HEK293T (cell line): ENCODE measurements around the gene CDH12.
"Not testable (repeated sequence)": the region's sequence is repeated elsewhere in the genome, so short reads cannot be mapped to it uniquely, and the experiment has no call there.

Experiments
- CTCF ChIA-PET: fragments of 350-600 bp; formaldehyde crosslinking; extraction: SDS; loops from one replicate; lab custom pipeline; 2021; ENCODE audit warnings: antibody characterized with exemption, inconsistent platforms; lab: Yijun Ruan, JAX
- POLR2A ChIA-PET: fragments of 350-600 bp; formaldehyde crosslinking; extraction: SDS; loops from one replicate; lab custom pipeline; 2020; ENCODE audit warnings: antibody characterized with exemption, inconsistent platforms; lab: Yijun Ruan, JAX
- DNase-seq: peaks from one replicate; pipeline ENCODE4 v3.0.0; 2012; ENCODE audit warnings: mixed read lengths; ENCODE audit errors: extremely low spot score
- ARNT ChIP-seq: fragments of 450-650 bp; IDR thresholded peaks from 2 replicates; pipeline ENCODE4 v1.6.1; 2017; ENCODE audit warnings: mild to moderate bottlenecking
- BHLHE40 ChIP-seq: fragments of 450-650 bp; IDR thresholded peaks from 2 replicates; pipeline ENCODE4 v1.6.1; 2016; ENCODE audit warnings: mild to moderate bottlenecking, moderate library complexity, borderline replicate concordance
- CTBP1 ChIP-seq: fragments of 450-650 bp; IDR thresholded peaks from 2 replicates; pipeline ENCODE4 v1.6.1; 2016; ENCODE audit warnings: borderline replicate concordance
- ELF4 ChIP-seq: fragments of 450-650 bp; IDR thresholded peaks from 2 replicates; pipeline ENCODE4 v1.6.1; 2017; ENCODE audit warnings: antibody characterized with exemption
- FOXA1 ChIP-seq: fragments of 450-650 bp; IDR thresholded peaks from 2 replicates; pipeline ENCODE4 v1.6.1; 2016; ENCODE audit warnings: mild to moderate bottlenecking
- FOXK2 ChIP-seq: fragments of 450-650 bp; IDR thresholded peaks from 2 replicates; pipeline ENCODE4 v1.6.1; 2016; ENCODE audit warnings: mild to moderate bottlenecking
- FOXM1 ChIP-seq: fragments of 450-650 bp; IDR thresholded peaks from 2 replicates; pipeline ENCODE4 v1.6.1; 2017; ENCODE audit warnings: mild to moderate bottlenecking, borderline replicate concordance
- HDGF ChIP-seq: fragments of 450-650 bp; IDR thresholded peaks from 2 replicates; pipeline ENCODE4 v1.6.1; 2017; ENCODE audit warnings: antibody characterized with exemption, borderline replicate concordance
- L3MBTL2 ChIP-seq: fragments of 450-650 bp; conservative IDR thresholded peaks from 2 replicates; pipeline ENCODE4 v1.6.1; 2016; ENCODE audit warnings: mild to moderate bottlenecking
- LEF1 ChIP-seq: fragments of 450-650 bp; IDR thresholded peaks from 2 replicates; pipeline ENCODE4 v1.6.1; 2017; ENCODE audit warnings: mild to moderate bottlenecking, borderline replicate concordance
- NFRKB ChIP-seq: fragments of 450-650 bp; IDR thresholded peaks from 2 replicates; pipeline ENCODE4 v1.6.1; 2016; ENCODE audit warnings: mild to moderate bottlenecking, moderate library complexity
- PKNOX1 ChIP-seq: fragments of 450-650 bp; IDR thresholded peaks from 2 replicates; pipeline ENCODE4 v1.6.1; 2016
- SP1 ChIP-seq: fragments of 450-650 bp; IDR thresholded peaks from 2 replicates; pipeline ENCODE4 v1.6.1; 2017
- SUZ12 ChIP-seq: fragments of 450-650 bp; IDR thresholded peaks from 2 replicates; pipeline ENCODE4 v1.6.1; 2016; ENCODE audit warnings: mild to moderate bottlenecking
- TARDBP ChIP-seq: fragments of 450-650 bp; IDR thresholded peaks from 2 replicates; pipeline ENCODE4 v1.6.1; 2016
- ZNF384 ChIP-seq: fragments of 450-650 bp; IDR thresholded peaks from 2 replicates; pipeline ENCODE4 v1.6.1; 2016

Gene CDH12

GRCh38 chr5:22892441-22892840, 39.3 kb upstream of the CDH12 start:
- ChIA-PET POLR2A (no interaction called here), CTCF (no interaction called here)
- TF ChIP-seq HDGF, result no peak
- DNase-seq, result no peak

GRCh38 chr5:22889720-22890119, 36.6 kb upstream of the CDH12 start:
- DNase-seq, result no peak
- CTCF ChIA-PET, result no interaction called here
- no peak for TF ChIP-seq SP1
- TF ChIP-seq L3MBTL2, result no peak
- TF ChIP-seq ELF4, result no peak
- TF ChIP-seq ZNF384, result no peak
- TF ChIP-seq CTBP1, result no peak
- TF ChIP-seq FOXK2, result no peak
- no peak for TF ChIP-seq PKNOX1
- TF ChIP-seq SUZ12, result no peak
- no peak for TF ChIP-seq FOXA1
- no peak for TF ChIP-seq FOXM1
- no peak for TF ChIP-seq TARDBP
- no peak for TF ChIP-seq NFRKB
- no peak for TF ChIP-seq ARNT
- TF ChIP-seq BHLHE40, result no peak
- TF ChIP-seq HDGF, result no peak
- no peak for TF ChIP-seq LEF1
- POLR2A ChIA-PET, result no interaction called here

GRCh38 chr5:22887566-22887965, 34.4 kb upstream of the CDH12 start:
- POLR2A ChIA-PET, result no interaction called here
- DNase-seq, result no peak
- TF ChIP-seq ELF4, result no peak
- TF ChIP-seq SP1, result no peak
- TF ChIP-seq LEF1, result no peak
- no peak for TF ChIP-seq BHLHE40
- no peak for TF ChIP-seq ZNF384
- no peak for TF ChIP-seq L3MBTL2
- TF ChIP-seq PKNOX1, result no peak
- TF ChIP-seq HDGF, result no peak
- no peak for TF ChIP-seq FOXA1
- no peak for TF ChIP-seq ARNT
- TF ChIP-seq CTBP1, result no peak
- TF ChIP-seq TARDBP, result no peak
- no peak for TF ChIP-seq NFRKB
- TF ChIP-seq FOXK2, result no peak
- no peak for TF ChIP-seq SUZ12
- no peak for TF ChIP-seq FOXM1
- CTCF ChIA-PET, result no interaction called here

- DNase-seq, CTCF ChIA-PET, POLR2A ChIA-PET: not testable (repeated sequence)
Observed at GRCh38 chr5:22858911-22859310, 5.8 kb upstream of the CDH12 start.

GRCh38 chr5:22855824-22856223, 2.7 kb upstream of the CDH12 start:
- CTCF ChIA-PET, result no interaction called here

GRCh38 chr5:22850981-22851380, 2.2 kb downstream of the CDH12 start:
- TF ChIP-seq ARNT (no peak), CTBP1 (no peak), FOXM1 (no peak), FOXA1 (no peak), FOXK2 (no peak), L3MBTL2 (no peak), ZNF384 (no peak), TARDBP (no peak), ELF4 (no peak), BHLHE40 (no peak), SUZ12 (no peak), NFRKB (no peak), LEF1 (no peak), HDGF (no peak), SP1 (no peak), PKNOX1 (no peak)
- ChIA-PET POLR2A (no interaction called here), CTCF (no interaction called here)
- DNase-seq, result no peak

More at GRCh38 chr5:22855824-22856223, 2.7 kb upstream of the CDH12 start:
- no peak for DNase-seq
- POLR2A ChIA-PET, result no interaction called here
- TF ChIP-seq FOXK2 (no peak), ELF4 (no peak), ZNF384 (no peak), PKNOX1 (no peak), SUZ12 (no peak), FOXA1 (no peak), SP1 (no peak), BHLHE40 (no peak), ARNT (no peak), CTBP1 (no peak), LEF1 (no peak), HDGF (no peak), NFRKB (no peak), TARDBP (no peak), FOXM1 (no peak)
